SU-DHL-6 (cell line): Measurements from ENCODE around the gene AKT3.

ENCODE experiments used
- H2AFZ ChIP-seq: fragments of 200-600 bp; sonication (generic); 2 replicates; pipeline ENCODE4 v1.6.1; 2014; ENCODE audit warnings: low read depth, mild to moderate bottlenecking, moderate library complexity, mixed read lengths, antibody characterized with exemption, low read length; ENCODE audit not compliant: severe bottlenecking
- H3F3A ChIP-seq: fragments of 200-600 bp; shearing (Covaris generic); 2 replicates; pipeline ENCODE4 v1.6.0; 2016; ENCODE audit warnings: antibody characterized with exemption, mild to moderate bottlenecking; ENCODE audit not compliant: insufficient read depth
- H3K27ac ChIP-seq: fragments of 200-600 bp; sonication (generic); 2 replicates; pipeline ENCODE4 v1.5.1; 2016; ENCODE audit warnings: low read depth, mild to moderate bottlenecking, low read length, moderate library complexity, mixed read lengths
- H3K27me3 ChIP-seq: fragments of 200-600 bp; sonication (generic), shearing (Covaris generic); 2 replicates; pipeline ENCODE4 v1.6.0; 2014; ENCODE audit warnings: mild to moderate bottlenecking, low read length
- H3K36me3 ChIP-seq: fragments of 200-600 bp; sonication (generic); 2 replicates; pipeline ENCODE4 v1.6.1; 2014; ENCODE audit warnings: mild to moderate bottlenecking, low read length, mixed read lengths
- H3K4me2 ChIP-seq: fragments of 300-600, 200-600 bp; shearing (Covaris generic), sonication (generic); 2 replicates; pipeline ENCODE4 v1.6.0; 2014; ENCODE audit warnings: low read length, low read depth, mild to moderate bottlenecking; ENCODE audit not compliant: poor library complexity, severe bottlenecking
- H3K4me3 ChIP-seq: fragments of 200-600 bp; sonication (generic); 2 replicates; pipeline ENCODE4 v1.5.1; 2014; ENCODE audit warnings: antibody characterized with exemption, low read length, mild to moderate bottlenecking, mixed read lengths; ENCODE audit not compliant: insufficient read depth, poor library complexity, severe bottlenecking
- H3K79me2 ChIP-seq: fragments of 200-600 bp; sonication (generic); 2 replicates; pipeline ENCODE4 v1.6.1; 2014; ENCODE audit warnings: mild to moderate bottlenecking, low read length, moderate library complexity; ENCODE audit not compliant: insufficient read depth
- H3K9ac ChIP-seq: fragments of 200-600 bp; sonication (generic); 2 replicates; pipeline ENCODE4 v1.7.0; 2014; ENCODE audit warnings: mild to moderate bottlenecking, low read length
- H3K9me2 ChIP-seq: fragments of 200-600 bp; sonication (generic); replicated peaks from 2 replicates; pipeline ENCODE4 v1.6.1; 2014; ENCODE audit warnings: low read length; ENCODE audit not compliant: insufficient read depth
- H3K9me3 ChIP-seq: fragments of 200-600 bp; sonication (generic); 2 replicates; pipeline ENCODE4 v1.6.1; 2014; ENCODE audit warnings: low read length, mixed read lengths; ENCODE audit not compliant: insufficient read depth
- H4K20me1 ChIP-seq: fragments of 200-600 bp; sonication (generic); 2 replicates; pipeline ENCODE4 v1.6.1; 2014; ENCODE audit warnings: low read depth, mild to moderate bottlenecking, antibody characterized with exemption, low read length, moderate library complexity, mixed read lengths
- EZH2phosphoT487 ChIP-seq: fragments of 200-600 bp; sonication (generic), shearing (Covaris generic); conservative IDR thresholded peaks from 2 replicates; pipeline ENCODE4 v1.6.1; 2018; ENCODE audit warnings: mild to moderate bottlenecking, antibody characterized with exemption, low read length, moderate library complexity, mixed read lengths
- TF ChIP-seq, protein P1 (sequence below): fragments of 200-600 bp; sonication (generic); IDR thresholded peaks from one replicate; pipeline ENCODE4 v1.5.1; 2017; ENCODE audit warnings: antibody characterized with exemption, mild to moderate bottlenecking, low read length, moderate library complexity; ENCODE audit not compliant: insufficient read depth, poor library complexity, severe bottlenecking

The AKT3 gene

DNA sequence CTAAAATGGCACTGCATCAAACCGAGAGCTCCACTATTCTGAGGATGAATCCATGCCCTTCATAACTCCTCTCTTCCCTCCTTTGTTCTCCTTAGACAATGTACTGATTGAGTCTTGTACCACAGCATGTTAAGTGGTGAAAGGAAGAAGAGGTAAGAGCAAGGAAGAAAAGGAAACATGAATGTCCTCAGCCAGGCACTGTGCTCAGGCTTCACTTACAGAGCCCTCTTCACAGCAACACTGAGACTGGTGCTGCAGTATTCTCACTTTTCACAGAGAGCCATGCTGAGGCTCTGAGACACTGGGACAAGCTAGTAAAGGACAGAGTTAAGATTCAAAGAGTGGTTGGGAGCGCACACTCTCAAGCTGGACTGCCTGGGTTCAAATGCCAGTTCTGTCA, 143.5 kb downstream of the AKT3 start:
- no peaks in the 10 kb centered on the region for H3K9me2 ChIP-seq
- H3K4me3 ChIP-seq: no peak overlapping the region
- no peaks in the 10 kb centered on the region for H3F3A ChIP-seq
- no peak overlapping the region for H3K4me2 ChIP-seq
- no peaks in the 10 kb centered on the region for H3K9me3 ChIP-seq
- H3K79me2 ChIP-seq: no peaks in the 10 kb centered on the region
- H3K27ac ChIP-seq: no peak overlapping the region
- no peak for TF ChIP-seq EZH2phosphoT487
- TF ChIP-seq, protein P1, sequence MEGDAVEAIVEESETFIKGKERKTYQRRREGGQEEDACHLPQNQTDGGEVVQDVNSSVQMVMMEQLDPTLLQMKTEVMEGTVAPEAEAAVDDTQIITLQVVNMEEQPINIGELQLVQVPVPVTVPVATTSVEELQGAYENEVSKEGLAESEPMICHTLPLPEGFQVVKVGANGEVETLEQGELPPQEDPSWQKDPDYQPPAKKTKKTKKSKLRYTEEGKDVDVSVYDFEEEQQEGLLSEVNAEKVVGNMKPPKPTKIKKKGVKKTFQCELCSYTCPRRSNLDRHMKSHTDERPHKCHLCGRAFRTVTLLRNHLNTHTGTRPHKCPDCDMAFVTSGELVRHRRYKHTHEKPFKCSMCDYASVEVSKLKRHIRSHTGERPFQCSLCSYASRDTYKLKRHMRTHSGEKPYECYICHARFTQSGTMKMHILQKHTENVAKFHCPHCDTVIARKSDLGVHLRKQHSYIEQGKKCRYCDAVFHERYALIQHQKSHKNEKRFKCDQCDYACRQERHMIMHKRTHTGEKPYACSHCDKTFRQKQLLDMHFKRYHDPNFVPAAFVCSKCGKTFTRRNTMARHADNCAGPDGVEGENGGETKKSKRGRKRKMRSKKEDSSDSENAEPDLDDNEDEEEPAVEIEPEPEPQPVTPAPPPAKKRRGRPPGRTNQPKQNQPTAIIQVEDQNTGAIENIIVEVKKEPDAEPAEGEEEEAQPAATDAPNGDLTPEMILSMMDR: no peak
- H4K20me1 ChIP-seq: no peaks in the 10 kb centered on the region
- no peak overlapping the region for H2AFZ ChIP-seq
- H3K9ac ChIP-seq: no peak overlapping the region
- H3K27me3 ChIP-seq: no peaks in the 10 kb centered on the region
- H3K36me3 ChIP-seq: no peaks in the 10 kb centered on the region

DNA sequence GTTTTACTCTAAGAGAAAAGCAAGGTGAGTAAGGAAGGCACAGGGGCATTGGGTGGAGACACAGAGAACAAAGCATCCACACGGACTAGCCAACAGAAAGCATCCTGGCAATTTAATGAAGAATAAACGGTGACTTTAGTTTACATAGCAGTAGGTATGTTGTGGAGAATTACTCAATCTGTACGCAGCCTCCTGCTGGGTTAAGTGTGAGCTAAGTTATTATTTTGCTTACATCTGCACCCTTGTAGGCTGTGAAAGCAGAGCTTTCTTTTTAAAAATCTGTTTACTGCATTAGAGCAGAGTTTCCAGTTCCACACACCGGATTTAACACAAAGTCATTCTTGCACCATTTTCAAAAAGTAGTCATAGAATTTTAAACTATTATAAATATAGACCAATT, 144.5 kb downstream of the AKT3 start:
- H3K9me2 ChIP-seq: no peaks in the 10 kb centered on the region
- no peak overlapping the region for H3K9ac ChIP-seq
- H3F3A ChIP-seq: no peaks in the 10 kb centered on the region
- H3K36me3 ChIP-seq: no peaks in the 10 kb centered on the region
- no peak overlapping the region for H3K4me2 ChIP-seq
- H3K27ac ChIP-seq: no peak overlapping the region
- no peaks in the 10 kb centered on the region for H3K9me3 ChIP-seq
- TF ChIP-seq, protein P1: no peak
- no peak overlapping the region for H3K4me3 ChIP-seq
- no peaks in the 10 kb centered on the region for H4K20me1 ChIP-seq
- no peaks in the 10 kb centered on the region for H3K79me2 ChIP-seq
- no peak overlapping the region for H2AFZ ChIP-seq
- H3K27me3 ChIP-seq: no peaks in the 10 kb centered on the region

DNA sequence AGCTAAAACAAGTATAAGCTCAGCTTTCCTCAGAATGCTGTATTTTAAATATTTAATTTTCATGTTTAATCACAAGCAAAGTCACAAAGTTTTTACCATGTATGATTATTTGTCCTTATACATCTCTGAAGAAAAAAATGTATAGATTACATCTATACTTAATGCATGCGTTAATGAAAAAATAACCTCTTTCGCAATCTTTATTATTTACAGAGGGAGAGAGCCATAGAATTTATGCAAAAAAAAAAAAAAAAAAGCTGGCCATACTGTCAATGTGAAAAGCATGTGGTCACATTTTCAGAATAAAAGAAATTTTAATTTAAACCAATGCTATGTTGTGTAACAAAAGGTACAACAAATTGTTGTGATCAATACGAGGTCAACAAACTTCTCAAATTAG, 148.2 kb downstream of the AKT3 start:
- no peaks in the 10 kb centered on the region for H3F3A ChIP-seq
- no peaks in the 10 kb centered on the region for H3K36me3 ChIP-seq
- H3K4me2 ChIP-seq: no peak overlapping the region
- H4K20me1 ChIP-seq: no peaks in the 10 kb centered on the region
- no peak overlapping the region for H3K4me3 ChIP-seq
- H3K27ac ChIP-seq: no peak overlapping the region
- H3K27me3 ChIP-seq: no peaks in the 10 kb centered on the region
- no peak overlapping the region for H2AFZ ChIP-seq
- no peaks in the 10 kb centered on the region for H3K9me3 ChIP-seq
- H3K9ac ChIP-seq: no peak overlapping the region
- H3K79me2 ChIP-seq: no peaks in the 10 kb centered on the region
- no peaks in the 10 kb centered on the region for H3K9me2 ChIP-seq
- TF ChIP-seq, protein P1: no peak
- TF ChIP-seq EZH2phosphoT487: no peak

DNA sequence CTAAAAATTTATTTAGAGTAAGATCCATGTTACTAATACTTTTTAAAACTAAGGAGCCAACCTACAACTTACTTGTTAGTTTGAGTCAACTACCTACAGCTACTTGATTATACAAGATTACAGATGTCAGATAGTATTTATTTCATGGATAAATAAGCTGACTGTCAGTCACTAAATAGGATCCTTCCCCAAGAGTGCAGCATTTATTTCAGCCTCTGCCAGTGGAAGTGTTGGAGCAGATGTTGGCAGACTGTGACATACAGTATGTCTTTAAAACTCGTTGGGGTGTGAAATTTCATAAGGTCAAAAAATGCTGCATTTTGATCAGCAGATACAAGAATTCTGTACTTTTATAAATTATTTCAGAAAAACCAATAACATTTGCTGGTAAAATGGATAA, 156.2 kb downstream of the AKT3 start:
- no peak overlapping the region for H3K9ac ChIP-seq
- no peaks in the 10 kb centered on the region for H4K20me1 ChIP-seq
- no peaks in the 10 kb centered on the region for H3K9me3 ChIP-seq
- no peak overlapping the region for H3K27ac ChIP-seq
- no peaks in the 10 kb centered on the region for H3K36me3 ChIP-seq
- no peak overlapping the region for H3K4me3 ChIP-seq
- no peaks in the 10 kb centered on the region for H3K79me2 ChIP-seq
- no peaks in the 10 kb centered on the region for H3K27me3 ChIP-seq
- H3F3A ChIP-seq: no peaks in the 10 kb centered on the region
- H2AFZ ChIP-seq: no peak overlapping the region
- no peaks in the 10 kb centered on the region for H3K9me2 ChIP-seq
- TF ChIP-seq EZH2phosphoT487: no peak
- TF ChIP-seq, protein P1: no peak
- H3K4me2 ChIP-seq: no peak overlapping the region
